GM18508 (cell line): Measurements from ENCODE around the gene ABHD17C.
"Not testable (repeated sequence)": the region's sequence is repeated elsewhere in the genome, so short reads cannot be mapped to it uniquely, and the experiment has no call there.

Source experiments
- ATAC-seq: cut with Tn5 transposase; IDR thresholded peaks from one replicate; pipeline ENCODE4 v1.9.1; 2021; ENCODE audit warnings: moderate number of reproducible peaks; ENCODE audit not compliant: insufficient read depth, unreplicated experiment

The ABHD17C gene

DNA sequence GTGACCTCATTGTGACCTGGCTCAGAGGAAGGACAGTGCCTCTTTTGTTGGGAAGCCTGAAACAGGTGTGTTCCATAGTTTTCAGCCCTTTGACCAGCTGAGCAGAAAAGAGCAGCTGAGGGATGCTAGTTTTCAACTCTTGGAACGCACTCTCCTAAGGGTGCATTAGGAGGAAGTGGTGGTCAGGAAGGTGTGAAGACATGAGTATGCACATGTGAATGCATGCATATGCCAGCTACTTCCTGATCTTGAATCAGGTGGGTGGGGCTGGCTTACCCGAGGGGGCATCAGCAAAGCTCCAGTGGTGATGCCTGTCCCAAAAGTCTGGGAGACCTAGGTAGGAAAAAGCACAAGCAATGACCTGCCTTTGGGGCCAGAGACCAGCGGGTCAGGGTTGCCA lies 60.8 kb downstream of the ABHD17C start:
- ATAC-seq = no peak

DNA sequence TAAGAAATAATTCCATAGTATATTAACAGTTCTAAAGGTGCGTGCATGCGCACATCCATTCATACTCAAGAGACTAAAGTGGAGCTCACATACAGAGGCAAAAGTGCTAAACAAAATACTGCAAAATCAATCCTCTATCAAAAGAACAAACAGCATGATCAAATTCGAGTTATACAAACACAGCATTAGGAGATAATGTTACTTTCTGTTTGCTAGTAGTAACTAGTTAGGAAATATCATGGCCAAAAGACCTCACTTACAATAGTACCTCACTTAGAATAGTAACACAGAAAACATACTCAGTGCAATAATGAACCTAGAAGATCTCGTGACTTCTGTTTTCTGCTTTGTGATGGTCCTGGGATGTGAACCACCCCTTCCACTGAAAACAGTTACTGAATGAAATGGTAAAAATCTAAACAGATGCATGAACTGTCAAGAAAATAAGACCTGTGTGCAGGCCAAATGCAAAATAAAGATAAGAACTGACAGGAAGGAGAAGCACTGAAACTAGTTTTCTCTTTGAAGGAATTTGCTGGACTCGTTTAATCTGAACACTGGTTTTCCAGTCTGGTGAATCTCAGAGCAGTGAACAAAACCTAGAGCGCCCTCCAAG lies 63.1 kb downstream of the ABHD17C start:
- ATAC-seq = no peak

GRCh38 chr15:80760960-80761359 lies 65.8 kb downstream of the ABHD17C start:
- ATAC-seq = no peak

DNA sequence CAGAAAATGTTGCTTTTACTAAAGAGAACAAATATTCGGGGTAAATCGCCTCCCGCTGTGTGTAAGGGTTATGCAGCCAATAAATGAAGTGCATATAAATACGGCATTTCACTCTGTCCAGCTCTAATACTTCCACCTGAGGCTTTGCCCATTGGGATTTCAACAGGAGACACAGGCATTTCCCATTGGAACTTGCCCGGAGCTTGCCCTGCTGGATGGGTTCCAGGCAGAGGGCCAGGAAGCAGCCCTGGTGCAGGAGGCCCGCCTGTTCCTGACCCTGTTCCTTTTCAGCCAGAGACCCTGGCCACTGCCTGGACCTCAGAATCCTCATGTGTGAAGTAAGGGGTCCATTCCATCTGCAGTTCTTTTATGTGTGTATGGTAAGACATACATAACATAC lies 66.6 kb downstream of the ABHD17C start:
- ATAC-seq = no peak

DNA sequence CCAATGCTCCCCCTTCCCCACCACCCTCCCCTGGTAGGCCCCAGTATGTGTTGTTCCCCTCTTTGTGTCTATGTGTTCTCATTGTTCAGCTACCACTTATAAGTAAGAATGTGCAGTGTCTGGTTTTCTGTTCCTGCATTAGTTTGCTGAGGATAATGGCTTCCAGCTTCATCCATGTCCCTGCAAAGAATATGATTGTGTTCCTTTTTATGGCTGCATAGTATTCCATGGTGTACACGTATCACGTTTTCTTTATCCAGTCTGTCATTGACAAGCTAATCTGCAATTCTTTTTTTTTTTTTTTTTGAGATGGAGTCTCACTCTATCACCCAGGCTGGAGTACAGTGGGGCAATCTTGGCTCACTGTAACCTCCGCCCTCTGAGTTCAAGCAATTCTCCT lies 68.1 kb downstream of the ABHD17C start:
- not testable (repeated sequence) for ATAC-seq

- no peak for ATAC-seq
These were observed 69.4 kb downstream of the ABHD17C start for GRCh38 chr15:80764535-80764934.

- ATAC-seq = no peak
These were observed 71.2 kb downstream of the ABHD17C start for GRCh38 chr15:80766275-80766674.

DNA sequence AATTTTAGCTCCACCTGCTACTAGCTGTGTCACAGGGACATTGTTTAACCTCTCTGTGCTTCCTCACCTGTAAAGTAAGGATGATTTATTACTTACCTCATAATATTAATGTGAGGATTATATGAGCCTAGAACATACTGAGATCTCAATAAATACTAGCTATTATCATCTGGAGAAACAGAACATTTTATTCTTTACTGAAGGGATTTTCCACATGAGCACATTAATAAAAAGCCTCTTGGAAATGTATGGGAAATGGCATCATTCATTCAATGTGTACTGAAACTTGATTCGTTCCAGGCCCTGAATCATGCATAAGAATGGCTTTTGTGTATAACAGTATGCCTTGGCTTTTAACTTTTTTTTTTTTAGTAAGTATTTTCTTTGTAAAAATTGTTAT lies 73.0 kb downstream of the ABHD17C start:
- ATAC-seq = no peak

- no peak for ATAC-seq
These were observed 74.2 kb downstream of the ABHD17C start for GRCh38 chr15:80769153-80769828.

- ATAC-seq = no peak
These were observed 75.0 kb downstream of the ABHD17C start for GRCh38 chr15:80769829-80770705.

DNA sequence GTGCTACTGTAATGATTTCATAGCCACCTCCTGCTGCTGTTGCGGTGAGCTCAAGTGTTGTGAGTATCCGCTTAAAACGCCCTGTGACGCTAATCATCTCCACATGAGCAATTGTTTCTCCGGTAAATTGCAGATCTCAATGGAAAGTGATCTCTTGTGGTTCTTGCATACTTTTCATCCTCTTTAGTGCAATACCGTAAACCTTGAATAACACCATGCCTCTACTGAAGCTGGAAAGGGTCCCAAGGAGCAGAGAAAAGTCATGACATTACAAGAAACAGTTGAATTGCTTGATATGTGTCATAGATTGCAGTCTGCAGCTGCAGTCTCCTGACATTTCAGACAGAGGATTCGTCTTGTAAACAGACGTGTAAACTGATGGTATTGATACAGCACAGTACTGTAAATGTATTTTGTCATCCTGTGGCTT lies 78.0 kb downstream of the ABHD17C start:
- no peak for ATAC-seq

GRCh38 chr15:80773792-80774352 lies 78.8 kb downstream of the ABHD17C start:
- ATAC-seq = no peak

GRCh38 chr15:80774486-80774885 lies 79.4 kb downstream of the ABHD17C start:
- no peak for ATAC-seq

DNA sequence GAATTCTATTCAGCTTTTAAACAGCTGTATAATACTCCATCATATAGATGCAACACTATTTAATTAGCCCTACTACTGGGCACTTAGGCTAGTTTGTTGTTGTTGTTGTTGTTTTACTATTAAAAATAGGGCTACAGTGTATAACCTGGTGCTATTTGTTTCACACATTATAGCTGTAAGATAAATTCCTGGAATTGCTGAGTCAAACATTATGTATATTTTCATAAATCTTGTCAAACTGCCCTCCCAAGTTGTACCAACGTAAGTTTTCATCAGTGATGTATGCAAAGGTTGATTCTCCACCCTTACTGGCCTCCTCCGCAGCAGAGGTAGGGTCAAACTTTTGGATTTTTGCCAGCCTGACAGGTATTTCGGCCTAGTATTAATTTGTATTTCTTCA lies 80.2 kb downstream of the ABHD17C start:
- no peak for ATAC-seq

GRCh38 chr15:80776420-80777045 lies 81.4 kb downstream of the ABHD17C start:
- ATAC-seq = no peak

- ATAC-seq = no peak
These were observed 82.0 kb downstream of the ABHD17C start for GRCh38 chr15:80777137-80777536.

- ATAC-seq = no peak
These were observed 82.9 kb downstream of the ABHD17C start for GRCh38 chr15:80777826-80778620.

DNA sequence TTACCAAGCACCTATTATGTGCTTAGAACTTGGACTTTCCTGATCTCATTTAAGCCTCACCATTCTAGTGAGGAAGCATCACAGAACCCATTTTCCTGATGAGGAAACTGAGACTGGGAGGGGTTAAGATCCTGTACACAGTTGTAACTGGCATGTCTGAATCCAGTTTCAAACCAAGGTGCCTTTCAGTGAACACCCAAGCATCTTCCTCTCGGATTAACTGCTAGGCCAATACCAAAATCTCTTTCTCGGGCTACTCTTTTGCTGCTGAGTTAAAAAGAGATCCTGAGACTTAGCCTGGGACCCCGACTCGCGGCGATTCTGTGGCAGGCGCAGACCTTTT lies 83.5 kb downstream of the ABHD17C start:
- no peak for ATAC-seq

DNA sequence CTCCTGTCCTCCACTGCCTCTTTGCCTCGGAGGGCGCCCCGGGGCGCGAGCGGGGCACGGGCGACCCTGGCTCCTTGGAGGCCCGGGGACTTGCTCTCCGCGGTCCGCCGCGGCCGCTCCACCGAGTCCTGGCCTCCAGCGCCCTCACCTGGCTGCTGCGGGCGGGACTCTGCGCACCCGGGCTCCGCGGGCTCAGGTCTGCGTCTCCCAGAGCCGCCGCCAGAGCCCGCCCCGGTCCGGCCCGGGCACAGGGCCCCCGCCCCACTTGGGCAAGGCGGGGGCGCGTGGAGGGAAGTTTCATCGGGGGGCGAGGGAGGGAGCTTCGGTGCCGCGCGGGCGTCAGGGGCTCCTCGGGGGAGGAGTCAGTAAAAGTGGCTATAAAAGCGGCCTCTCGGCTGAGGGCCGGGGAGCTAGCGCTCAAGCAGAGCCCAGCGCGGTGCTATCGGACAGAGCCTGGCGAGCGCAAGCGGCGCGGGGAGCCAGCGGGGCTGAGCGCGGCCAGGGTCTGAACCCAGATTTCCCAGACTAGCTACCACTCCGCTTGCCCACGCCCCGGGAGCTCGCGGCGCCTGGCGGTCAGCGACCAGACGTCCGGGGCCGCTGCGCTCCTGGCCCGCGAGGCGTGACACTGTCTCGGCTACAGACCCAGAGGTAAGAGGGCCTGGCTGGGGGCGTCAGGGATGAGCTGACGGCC lies 84.0 kb downstream of the ABHD17C start, which contains the start of gene CEMIP:
TSS of gene CEMIP (plus strand) at position 407 of the 694 bp plus-strand sequence. CDS start 94,510 bp downstream, outside the sequence.
- no peak for ATAC-seq
